ENCODE data around the gene CHST15.

CHST15 gene

GRCh38 chr10:124092860-124093773 lies at the start of gene CHST15:
Gene CHST15 (minus strand): TSS chr10:124093598. CDS start chr10:124046212, 47,386 bp downstream.
- DNase-seq: no peak

DNA sequence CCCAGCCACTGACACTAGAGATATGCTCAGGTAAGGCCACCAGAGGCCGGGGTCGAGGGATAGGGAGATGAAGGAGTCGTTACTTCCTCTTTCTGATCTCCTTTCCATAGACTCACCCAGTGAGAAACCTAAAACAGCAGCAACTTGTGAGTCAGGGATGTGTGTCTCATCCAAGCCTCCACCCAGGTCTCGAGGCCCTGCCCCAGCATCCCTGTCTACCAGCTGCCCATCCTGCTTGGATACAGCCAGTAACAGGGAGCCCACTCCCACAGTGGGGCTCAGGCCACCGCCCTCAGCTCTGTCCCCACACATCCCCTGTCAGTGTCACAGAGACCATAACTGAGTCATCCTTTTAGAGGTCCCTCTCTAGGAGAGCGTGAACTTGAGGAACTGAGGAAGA lies 49.6 kb upstream of the CHST15 start:
- no peak for DNase-seq

DNA sequence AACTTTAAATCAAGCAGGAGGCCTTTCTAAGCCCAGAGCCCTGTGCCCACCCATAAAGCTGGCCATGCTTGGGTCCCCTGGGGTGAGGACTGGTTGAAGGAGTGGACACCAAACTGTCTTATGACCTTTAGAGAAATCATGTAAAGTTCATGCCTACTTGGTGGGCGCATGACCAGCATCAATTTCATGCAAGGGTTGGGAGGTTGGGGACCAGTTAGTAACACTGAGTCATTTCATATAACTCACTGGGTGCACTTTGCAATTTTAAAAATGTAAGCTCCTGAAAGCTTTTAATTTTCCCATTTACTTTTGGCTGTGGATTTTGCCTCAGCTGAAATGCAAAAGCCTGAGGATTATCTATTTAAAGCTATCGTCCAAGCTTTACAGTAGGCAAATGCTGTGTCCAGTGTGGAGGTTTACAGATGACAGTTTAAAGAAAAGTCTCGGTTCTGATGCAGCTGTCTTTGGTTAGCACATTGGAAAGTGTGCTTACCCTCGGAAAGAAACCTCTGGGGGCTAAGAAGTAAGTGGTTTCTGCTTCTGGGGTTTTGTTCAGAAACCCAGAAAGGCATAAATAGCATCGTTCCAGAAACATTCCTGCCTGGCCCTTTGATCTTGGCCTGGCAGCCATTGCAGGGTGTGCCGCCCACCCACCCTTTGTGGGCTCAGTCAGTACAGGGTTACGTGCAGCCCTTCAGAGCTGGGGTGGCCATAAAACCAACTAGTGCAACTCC lies 48.8 kb upstream of the CHST15 start:
- DNase-seq: no peak

GRCh38 chr10:124138883-124139348 lies 45.5 kb upstream of the CHST15 start:
- DNase-seq: no peak

- no peak for DNase-seq
Observed at GRCh38 chr10:124138195-124138882, 44.9 kb upstream of the CHST15 start.

- DNase-seq: no peak
Observed at GRCh38 chr10:124134251-124134893, 41.0 kb upstream of the CHST15 start.

DNA sequence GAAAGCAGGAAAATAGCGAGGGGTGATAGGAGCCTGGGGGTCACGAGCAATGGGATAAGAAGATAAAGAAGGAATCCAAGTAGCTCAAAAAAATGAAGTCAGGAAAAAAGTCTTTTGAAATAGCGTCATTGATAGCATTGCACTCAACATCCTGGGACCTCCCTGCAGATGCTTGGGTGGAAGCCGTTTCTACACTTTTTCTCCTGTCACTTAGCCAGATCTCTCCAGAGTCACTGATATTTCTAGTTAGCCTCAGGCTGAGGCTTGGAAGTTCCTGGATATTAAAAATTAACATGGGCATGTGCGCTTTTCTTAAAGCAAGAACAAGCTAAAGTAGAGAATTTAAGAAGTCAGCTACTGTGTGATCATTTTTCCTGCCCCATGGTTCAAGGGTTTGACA lies 39.5 kb upstream of the CHST15 start:
- no peak for DNase-seq

DNA sequence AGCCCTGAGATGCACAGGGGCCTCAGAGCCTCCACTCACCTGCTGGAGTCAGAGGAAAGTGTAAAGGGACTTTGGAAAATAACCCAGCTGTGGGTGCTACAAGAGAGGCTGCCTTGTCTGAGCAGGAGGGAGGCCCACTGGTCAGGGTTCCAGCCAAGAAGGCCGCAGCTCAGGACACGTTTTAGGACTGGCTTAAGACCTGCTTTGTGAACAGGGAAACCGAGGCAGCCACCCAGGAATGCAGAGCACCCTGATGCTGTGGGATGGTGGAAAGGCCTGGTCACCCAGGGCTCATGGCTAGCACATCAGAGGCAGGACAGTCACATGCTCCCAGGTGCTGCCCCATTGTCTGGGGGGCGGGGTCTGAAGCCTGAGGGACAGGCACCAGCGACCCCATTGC lies 38.9 kb upstream of the CHST15 start:
- DNase-seq: no peak

DNA sequence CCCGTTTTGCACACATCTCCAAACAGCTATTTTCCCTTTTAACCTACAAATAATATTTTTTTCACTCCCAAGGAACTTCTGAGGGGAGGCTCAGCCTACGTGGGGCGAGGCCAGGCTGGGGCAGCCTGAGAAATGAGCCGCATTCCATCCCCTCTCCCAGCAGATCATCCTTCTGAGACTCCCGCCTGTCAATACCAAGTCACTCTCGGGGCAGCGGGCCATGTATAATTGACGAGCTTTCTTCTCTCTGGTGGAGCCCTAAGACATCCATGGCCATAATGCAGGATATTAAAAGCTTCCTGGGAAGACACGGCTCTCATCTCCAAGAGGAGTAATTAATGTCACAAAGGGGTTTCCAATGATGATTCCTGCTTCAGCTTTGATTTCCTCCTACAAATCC lies 37.8 kb upstream of the CHST15 start:
- DNase-seq: no peak

DNA sequence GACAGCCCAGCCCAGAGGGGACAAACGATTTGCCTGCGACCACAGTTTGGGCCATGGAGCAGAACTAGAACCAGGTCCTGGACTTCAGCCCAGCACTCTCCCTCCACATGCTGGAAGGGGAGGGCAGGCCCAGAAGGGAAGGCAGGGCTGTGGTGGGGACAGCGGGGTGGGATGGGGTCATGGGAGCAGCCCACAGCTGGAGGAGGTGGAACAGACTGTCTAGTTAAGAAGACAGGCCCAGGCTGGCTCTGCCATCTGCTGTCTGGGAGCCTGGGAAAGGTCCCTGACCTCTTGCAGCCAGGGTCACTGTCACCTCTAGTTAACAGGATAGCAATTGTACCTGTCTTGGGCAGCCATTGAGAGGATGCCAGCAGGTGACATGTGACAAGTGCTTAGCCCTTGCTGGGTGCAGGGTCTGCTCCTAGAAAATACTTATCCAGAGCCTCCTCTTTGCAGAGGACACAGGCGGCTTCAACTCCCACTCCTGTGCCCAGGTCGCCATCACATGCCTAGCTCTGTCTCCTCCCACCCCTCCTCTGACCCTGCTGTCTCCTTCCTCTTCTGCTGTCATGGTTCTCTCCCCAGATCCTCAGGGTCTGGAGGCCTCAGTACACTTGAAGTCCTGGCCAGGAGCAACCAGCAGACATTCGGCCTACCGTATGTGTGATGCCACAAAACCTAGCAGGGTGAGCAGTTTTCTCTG lies 37.0 kb upstream of the CHST15 start:
- DNase-seq: no peak

GRCh38 chr10:124129471-124129870 lies 36.1 kb upstream of the CHST15 start:
- DNase-seq: no peak

DNA sequence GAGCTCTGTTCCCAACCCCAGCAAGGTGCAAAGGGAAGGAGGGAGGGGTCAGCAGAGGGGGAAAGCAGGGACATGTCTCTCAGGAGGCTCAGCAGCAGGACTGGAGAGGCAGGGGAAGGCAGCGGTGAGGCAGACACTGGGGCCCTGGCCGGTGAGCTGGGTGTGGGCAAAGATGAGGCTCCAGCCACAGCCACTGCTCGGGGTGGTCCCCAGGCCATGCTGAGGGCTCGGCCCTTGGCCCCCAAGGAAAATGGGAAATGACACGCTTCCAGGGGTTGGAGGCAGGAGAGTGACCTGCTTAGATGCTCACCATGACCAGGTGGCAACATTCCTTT lies 35.4 kb upstream of the CHST15 start:
- no peak for DNase-seq

DNA sequence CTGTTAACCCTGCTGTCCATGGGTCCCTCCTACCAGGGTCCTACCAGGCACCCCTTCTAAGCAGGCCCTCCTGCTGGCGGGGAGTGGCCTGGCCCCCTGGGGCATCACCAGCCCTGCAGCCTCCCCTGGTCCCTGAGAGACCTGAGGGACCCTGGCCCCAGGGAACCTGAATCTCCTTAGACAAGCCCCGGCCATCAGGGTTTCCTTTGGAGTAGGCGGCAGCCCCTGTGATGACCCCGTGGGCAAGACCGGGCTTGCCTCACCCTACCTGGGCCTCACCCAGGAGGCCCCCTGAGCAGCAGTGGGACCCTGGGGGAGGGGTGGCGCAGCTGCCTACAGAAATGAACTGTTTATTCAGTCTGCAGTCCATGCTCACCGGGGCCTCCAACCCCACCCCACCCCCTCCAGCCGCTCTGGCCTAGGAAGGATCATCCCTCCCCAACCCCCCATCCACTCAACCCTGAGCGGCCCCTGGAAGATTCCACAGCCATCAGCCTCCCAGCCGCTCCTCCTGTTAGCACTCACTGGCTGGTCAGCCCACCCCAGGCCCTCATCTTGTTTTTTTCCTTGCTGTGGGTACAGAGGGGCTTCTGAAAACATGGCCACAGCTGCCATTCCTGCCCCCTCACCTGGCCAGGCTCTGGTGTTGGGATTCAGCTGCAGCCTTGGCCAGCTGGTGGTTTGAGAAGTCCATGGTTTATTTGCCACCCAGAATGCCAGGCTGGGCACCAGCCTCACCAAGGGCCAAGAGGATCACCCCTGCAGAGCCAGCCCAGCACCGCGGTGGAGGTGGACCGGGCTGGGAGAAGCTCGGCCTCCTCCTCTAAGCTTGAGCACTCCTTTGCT lies 34.8 kb upstream of the CHST15 start:
- no peak for DNase-seq

GRCh38 chr10:124127563-124127962 lies 34.2 kb upstream of the CHST15 start:
- no peak for DNase-seq

- no peak for DNase-seq
Observed at GRCh38 chr10:124126983-124127385, 33.6 kb upstream of the CHST15 start.

DNA sequence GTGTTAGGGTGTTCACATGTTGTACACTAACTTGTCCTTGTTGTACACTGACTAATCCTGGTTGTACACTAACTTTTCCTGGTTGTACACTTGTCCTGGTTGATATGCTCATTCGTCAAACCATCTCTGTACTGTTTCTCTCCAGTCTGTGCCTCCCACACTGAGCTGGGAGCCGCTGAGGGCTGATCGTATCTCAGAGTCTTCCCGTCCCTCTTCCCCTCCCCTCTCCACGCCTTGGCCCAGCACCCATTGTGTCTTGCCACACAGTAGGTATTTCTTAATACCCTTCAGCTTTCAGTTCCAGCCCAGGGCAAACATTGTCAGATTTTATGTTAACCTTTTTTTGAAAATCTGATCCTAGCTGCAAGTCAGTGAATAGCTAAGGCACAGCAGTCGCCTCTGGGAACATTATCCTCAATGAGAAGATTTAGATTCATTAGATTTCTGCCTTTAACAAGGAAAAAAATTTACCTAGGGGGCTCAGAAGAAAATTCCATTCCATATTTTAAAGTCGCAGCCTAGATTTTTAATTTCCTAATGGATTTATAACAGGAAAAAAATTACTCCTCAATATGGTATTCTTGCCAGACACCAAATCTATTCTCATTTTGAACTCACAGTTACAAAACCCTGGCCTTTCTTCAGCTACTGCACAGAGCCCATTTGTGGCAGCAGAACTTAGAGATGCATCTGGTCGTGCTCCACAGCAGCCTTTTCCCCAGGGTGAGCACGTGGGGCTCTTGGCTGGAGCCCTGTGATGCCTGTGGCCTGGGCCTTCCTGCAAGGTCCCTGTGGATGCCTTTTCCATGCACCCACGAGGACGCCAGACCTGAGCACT lies 33.0 kb upstream of the CHST15 start:
- no peak for DNase-seq

DNA sequence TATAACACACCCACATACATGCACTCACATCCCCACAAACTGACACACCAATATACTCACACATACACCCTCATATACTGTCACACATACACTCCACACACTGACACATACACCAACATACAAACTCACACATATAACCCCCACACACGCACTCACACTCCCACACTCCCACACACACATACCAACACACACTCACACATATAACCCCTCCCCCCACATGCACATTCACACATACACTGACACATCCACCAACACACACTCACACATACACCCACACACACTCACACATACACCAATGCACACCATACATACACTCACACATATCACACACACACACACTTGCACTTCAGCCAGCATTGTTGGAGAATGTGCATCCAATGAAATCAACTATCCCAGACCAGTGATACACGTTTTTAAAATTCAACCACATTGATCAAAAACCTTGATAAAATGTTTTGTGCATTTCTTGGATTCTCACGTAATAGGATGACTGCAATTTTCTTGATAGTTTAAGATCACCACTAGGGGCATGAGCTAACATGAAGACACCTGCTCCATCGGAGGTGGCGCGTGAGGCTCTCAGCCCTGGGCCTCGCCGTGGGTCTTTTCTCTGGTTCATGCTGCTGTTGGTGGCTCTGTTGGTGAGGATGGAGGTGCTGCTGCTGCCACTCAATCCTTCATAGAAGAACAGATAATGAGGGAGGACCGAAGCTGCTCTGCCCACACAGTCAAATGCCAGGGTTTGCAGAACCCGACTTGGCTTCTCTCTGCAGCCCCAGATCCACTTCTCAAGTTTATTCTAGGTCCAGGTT lies 32.1 kb upstream of the CHST15 start:
- DNase-seq: no peak

- DNase-seq: no peak
Observed at GRCh38 chr10:124124769-124125161, 31.4 kb upstream of the CHST15 start.

DNA sequence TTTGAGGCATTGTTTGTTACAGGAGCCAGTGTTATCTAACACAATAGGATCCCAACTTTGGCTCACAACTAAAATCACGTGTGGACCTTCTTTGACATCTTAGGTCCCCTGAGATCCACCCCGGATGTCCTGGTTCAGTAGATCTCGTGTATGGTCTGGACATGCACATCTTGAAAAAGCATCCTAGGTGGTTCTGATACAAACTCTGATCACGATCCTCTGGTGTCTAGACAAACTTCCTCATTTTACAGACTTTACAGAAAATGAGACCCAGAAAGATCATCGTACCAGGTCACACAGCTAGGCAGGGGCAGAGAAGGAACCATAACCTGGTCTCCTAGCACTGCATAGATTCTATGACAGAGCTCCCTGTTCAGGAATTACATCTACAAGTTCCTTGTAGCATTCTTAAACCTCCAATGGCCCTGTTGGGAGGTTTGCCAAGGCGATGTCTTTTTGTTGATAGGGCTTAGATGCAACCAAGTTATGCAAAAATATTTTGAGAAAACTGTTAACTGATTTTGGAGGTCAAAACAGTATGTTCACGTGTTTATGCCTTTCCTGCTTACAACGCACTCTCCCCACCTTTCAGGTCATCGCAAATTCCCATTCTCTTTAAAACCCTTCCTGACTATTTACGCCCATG lies 30.8 kb upstream of the CHST15 start:
- DNase-seq: no peak

Data from HCEC 1CT (cell line).